Measurements from ENCODE around the gene NAV2.

Gene NAV2

GRCh38 chr11:19844012-19844411, 131.4 kb downstream of the NAV2 start:
- DNase-seq, result no peak

GRCh38 chr11:19844806-19845205, 132.2 kb downstream of the NAV2 start:
- no peak for DNase-seq

DNA sequence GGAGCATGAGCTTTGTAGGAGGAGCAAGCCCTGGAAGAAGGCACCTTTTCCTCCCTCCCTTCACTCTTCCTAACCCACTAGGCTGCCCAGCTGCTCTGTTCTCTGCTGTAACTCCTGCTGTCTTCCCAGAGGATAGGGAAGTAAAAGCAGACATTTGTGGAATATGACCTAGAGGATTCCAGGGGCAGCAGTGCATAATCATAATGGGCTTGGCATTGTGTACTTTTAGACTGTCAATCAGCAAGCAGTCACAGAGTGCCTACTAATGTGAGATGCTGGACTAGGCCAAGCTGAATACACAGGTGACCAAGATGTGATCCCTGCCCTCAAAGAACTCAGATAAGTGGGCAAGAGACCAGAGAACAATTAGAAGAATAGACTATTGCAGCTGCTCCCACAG, 133.0 kb downstream of the NAV2 start:
- DNase-seq, result no peak

- peak; percentile 3 for DNase-seq
These were observed 134.1 kb downstream of the NAV2 start for GRCh38 chr11:19846654-19847305.

DNA sequence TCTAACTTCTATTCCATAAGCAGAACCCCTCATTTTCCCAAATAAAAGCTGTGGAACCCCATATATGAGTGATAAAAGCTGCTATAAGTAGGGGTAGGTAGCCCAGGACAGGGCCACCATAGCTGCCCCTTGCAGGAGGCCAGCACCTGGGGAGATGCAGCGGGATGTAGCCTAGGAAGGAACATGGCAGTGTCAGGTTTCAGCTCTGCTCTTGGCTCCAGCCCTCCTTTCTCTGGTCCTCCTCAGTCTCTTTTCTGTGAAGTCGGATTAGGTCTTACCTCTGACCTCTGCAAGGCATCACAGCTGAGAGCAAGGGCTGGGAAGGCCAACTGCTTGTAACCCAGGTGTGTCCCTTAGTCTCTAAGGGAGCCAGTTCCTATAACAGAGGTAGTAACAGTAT, 135.6 kb downstream of the NAV2 start:
- DNase-seq, result no peak

DNA sequence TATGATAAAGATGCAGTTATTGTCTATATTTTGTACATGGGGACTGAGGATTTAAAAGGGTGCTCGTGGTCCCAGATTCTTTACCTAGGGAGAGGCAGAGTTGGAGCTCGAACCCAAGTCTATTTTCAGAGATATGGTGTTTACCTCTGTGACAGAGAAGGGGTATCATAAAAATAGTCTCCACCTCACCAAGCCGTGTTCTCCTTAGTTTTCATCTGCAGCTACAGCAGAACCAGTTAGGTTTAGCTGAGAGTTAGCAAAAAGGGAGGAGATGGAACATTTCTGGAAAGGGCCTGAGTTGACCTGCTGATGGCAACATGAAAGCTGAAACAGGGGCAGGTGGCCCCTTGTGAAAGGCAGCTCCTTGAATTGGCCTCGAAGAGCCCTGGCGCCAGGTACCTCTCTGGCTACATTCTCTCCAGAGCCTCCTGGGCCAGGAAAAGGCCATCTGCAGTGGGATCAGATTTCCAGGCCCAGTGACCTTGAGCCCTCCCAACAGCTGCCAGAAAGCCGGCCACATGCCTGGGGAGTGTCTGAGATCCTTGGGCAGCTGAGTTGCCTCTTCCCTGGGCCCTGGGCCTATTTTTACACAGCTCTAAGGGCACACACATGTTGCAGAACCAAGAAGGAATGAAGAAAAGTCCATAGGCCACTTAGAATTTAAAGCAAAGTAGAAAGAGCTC, 136.6 kb downstream of the NAV2 start:
- DNase-seq, result no peak

DNA sequence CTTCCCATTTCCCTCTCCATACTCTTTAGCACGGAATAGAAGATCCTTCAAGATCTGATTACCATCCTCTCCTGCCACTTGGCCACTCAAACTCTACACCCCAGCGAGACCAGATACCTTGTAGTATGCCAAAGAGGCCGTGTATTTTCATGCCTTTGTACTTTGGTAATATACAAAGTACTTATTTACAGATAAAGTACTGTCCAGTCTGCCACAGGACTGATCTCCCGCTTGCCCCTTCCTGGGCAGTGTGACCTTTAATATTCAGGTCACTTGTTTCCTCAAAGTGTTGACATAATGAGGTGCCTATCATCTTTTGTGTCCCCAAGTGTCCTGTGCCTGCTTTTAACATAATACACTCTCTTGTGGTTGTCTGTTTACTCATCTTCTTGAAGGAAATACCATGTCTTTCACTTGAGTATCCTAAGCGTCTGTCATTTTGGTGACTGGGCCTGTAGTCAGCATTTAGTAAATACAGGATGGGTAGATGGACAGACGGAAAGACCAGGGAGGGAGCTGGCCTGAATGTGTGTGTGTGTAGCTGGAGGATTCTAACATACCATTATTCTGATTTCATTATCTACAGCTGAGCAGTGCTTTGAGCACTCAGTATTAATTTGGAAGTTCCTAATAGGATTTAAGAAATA, 137.4 kb downstream of the NAV2 start:
- no peak for DNase-seq

- no peak for DNase-seq
These were observed 139.7 kb downstream of the NAV2 start for GRCh38 chr11:19852288-19852687.

DNA sequence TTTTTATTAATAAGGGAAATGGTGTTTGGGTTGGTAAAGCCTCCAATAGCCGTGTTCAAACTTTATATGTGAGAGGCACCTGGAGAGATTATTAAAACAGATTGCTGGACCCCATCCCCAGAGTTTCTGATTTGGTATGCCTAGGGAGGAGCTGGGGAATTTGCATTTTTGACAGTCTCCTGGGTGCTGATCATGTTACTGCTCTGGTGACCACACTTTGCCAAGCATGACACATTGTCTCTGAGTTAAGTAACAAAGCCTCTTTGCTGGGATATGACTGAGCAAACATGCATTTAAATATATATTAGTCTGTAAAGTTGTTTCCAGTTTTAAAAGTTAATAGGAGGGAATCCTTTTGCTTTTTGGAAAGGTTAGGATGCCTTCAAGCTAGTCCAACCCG, 140.4 kb downstream of the NAV2 start:
- no peak for DNase-seq

DNA sequence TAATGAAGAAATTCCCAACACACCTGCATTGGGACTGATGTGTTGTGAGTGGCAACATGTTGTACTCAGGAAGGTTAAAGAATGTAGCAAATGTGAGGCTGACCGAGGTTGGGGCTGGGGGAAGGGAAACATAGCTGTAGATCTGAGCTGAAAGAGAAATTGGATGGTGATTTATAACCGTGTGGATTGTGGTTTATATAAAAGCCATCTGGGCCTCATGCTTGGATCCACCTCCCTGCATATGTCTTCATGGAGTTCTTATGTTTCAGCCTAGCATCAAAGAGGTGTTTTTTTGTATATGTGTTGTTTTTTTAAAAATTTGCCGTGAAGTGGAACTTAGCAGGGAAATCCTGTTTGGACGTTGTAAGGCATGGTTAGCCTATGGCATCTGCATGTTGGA, 141.3 kb downstream of the NAV2 start:
- no peak for DNase-seq

GRCh38 chr11:19861171-19861570, 148.5 kb downstream of the NAV2 start:
- DNase-seq, result no peak

GRCh38 chr11:19862091-19862490, 149.5 kb downstream of the NAV2 start:
- DNase-seq, result no peak

GRCh38 chr11:19864141-19865140, 151.8 kb downstream of the NAV2 start:
- DNase-seq, result no peak

DNA sequence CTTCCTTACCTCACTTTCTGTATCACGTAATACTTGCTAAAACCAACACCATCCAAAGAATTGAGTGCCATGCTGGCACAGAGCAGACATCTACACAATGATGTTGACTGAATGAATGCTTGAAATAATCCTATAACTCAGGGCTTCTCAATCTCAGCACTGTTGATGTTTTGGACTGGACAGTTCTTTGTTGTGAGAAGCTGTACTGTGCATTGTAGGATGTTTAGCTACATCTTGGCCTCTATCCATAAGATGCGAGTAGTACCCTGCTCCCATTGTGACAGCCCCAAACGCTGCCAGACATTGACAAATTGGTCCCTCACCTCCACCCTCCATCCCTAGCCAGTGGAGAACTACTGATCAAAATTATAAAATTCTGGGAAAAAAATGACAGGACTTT, 153.4 kb downstream of the NAV2 start:
- no peak for DNase-seq

DNA sequence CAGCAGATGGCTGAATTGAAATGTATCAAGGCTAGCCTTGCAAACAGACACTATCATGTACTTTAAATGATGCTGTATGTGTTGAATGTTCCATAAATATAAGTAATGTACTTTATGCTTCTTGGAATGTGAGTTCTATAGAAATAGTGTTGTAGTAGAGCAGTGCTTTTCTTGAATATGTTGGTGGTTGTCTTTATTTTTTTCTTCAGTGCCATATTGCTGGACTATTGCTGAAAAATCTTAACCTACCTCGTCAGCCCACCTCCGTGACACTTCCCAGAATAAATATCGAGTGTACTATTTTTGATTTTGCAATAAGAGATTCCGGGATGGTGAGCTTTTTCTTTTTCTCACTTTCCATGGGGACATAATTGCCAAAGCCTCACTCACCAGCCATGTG, 153.9 kb downstream of the NAV2 start:
- no peak for DNase-seq

DNA sequence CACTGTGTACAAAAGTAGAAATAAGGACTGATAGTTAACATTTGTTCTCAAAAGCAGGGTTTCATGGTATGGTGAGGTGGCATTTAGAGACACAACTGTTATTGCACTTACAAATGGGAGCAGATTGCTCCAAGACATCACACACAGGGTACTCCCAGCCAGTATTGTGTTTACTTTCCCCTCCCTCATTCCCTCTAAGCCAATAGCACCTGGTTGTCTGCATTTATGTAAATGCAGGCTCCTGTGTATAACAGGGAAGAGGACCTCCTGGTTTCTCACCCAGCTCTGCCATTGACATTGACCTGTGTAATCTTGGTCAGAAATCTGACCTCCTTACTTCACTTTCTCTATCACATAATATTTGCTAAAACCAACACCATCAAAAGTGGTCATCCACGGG, 154.4 kb downstream of the NAV2 start:
- no peak for DNase-seq

DNA sequence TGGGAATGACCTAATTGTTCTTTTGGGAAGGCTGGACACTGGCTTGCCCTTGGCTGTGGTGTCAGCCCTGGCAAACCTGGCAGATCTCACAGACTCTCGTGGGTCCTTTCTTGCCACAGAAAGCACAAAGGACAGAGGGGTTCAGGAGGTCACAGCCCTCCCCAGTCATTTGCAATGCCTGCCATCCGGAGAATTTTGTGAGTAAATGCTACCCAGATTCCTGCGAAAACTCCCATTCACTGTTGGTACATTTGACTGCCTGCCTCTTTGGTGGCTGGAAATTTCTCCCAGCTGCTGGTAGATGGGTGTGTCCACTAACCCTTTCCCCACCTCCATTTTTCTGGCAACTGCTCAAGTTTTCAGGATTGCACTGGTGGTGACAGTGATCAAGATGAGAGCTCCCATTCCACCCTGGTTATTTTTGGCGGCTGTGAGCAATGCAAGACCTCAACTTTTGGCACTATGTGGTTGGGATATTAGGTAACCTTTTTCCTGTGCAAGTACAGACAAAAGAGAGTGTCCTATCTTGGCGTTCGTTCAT, 155.7 kb downstream of the NAV2 start:
- peak; percentile 89 for DNase-seq

GRCh38 chr11:19868871-19869270, 156.2 kb downstream of the NAV2 start:
- DNase-seq, result peak; percentile 26

DNA sequence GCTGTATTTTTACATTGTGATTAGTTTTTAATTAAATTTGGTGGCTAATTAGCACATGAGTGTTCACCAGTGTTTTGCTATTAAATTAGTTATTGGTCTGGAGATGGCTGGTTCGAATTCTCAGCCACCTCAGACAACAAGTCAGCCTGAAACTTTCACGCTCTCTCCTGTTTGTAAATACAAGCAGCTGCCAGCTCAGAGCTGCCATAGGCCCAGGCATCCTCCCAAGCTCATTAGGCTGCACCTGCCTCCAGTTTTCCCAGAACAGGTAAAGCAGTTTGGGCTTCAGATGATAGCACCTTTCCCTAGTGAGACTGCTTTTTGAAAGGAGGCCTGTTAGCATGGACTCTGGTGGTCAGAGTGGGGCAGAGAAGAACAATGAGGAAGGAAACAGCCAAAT, 156.8 kb downstream of the NAV2 start:
- peak; percentile 83 for DNase-seq

DNA sequence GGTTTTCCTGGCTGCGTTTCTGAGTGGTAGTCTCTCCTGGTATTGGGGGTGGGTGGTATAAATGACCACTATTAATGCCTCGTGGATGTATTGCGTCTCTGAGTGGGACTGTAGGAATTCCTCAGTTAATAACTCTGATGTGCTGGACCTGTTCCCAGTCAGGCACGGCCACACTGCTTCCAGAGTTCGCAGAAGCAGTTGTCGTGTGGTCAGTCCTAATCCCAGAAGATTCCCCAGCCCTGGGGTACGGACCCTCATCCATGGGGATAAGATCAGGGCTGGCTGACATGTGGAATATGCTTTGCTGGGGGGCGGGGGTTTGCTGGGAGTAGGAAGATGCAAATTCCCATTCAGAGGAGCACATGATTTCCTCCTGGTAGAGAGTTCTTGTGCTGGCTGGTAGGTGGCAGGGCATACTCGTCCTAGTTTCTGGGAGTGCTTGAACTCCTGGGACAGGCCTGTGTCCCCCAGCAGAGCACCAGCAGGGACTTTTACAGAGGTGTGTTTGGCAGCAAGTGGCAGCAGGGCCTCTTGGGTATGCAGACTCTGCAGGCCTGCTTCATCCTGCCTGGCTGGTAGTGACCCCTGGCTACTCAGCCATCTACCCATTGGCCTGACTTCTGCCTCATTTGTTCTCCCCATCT, 157.4 kb downstream of the NAV2 start:
- DNase-seq, result peak; percentile 9

GRCh38 chr11:19871531-19871930, 158.9 kb downstream of the NAV2 start:
- no peak for DNase-seq

DNA sequence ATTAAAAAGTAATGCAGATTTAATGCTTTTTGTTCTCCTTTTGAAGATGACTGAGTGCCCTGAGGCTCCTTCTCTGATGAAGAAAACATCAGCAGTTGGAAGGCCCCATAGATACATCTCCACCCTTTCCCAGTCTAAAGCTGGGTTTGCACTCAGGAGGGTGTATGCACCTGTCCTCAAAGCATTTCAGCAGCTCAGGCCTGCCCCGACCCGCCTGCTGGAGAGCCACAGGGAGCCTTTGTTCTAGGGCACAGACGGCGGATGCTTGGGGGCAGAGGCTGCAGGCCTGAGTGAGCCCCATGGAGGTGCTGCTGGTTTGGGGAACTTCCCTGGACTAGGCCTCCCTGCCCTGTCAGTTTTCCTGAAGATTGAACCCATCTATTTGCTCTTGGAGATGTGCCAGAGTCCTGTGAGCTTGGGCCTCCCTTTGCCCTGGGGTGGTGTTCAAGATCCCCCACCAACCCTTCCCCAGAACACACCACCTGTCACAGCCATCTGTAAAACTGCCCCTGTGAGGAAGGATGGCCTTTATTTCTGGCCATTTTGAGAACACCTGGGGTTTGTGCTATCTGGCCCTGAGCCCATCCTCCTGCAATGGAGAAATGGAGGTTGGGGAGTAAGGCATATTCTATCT, 160.0 kb downstream of the NAV2 start:
- DNase-seq, result peak; percentile 93

Data from NCI-H1105 (cell line).